NT2/D1 (cell line): Measurements from ENCODE around the gene STK35.
"Not testable (repeated sequence)": the region's sequence is repeated elsewhere in the genome, so short reads cannot be mapped to it uniquely, and the experiment has no call there.

Experiments
- DNase-seq: peaks from one replicate; pipeline ENCODE4 v3.0.0-alpha.2; 2011; ENCODE audit warnings: low read depth, low spot score
- H3K27me3 ChIP-seq: 2 replicates; pipeline ENCODE4 v1.6.0; 2011; ENCODE audit warnings: mild to moderate bottlenecking; ENCODE audit not compliant: insufficient read length, insufficient read depth
- H3K36me3 ChIP-seq: 2 replicates; pipeline ENCODE4 v1.6.1; 2011; ENCODE audit warnings: mild to moderate bottlenecking, low read length, mixed read lengths; ENCODE audit not compliant: insufficient read depth, insufficient read length
- H3K4me1 ChIP-seq: 2 replicates; pipeline ENCODE4 v1.5.1; 2011; ENCODE audit not compliant: insufficient read depth, insufficient read length
- H3K4me3 ChIP-seq: 2 replicates; pipeline ENCODE4 v1.5.1; 2011; ENCODE audit warnings: low read depth; ENCODE audit not compliant: insufficient read length
- H3K9ac ChIP-seq: 2 replicates; pipeline ENCODE4 v1.6.0; 2011; ENCODE audit warnings: low read depth; ENCODE audit not compliant: insufficient read length
- H3K9me3 ChIP-seq: 2 replicates; pipeline ENCODE4 v1.5.1; 2011; ENCODE audit warnings: mild to moderate bottlenecking, low read length; ENCODE audit not compliant: insufficient read depth
- SUZ12 ChIP-seq: IDR thresholded peaks from 2 replicates; pipeline ENCODE4 v1.6.1; 2011; ENCODE audit not compliant: insufficient read length, insufficient read depth; ENCODE audit errors: extremely low read depth
- YY1 ChIP-seq: IDR thresholded peaks from 2 replicates; pipeline ENCODE4 v1.6.1; 2011; ENCODE audit not compliant: insufficient read length, insufficient read depth
- ZNF274 ChIP-seq: IDR thresholded peaks from 2 replicates; pipeline ENCODE4 v1.6.1; 2011; ENCODE audit warnings: mild to moderate bottlenecking, low read depth, low read length

The STK35 gene

GRCh38 chr20:2169456-2170088 is 67.9 kb downstream of the STK35 start:
- TF ChIP-seq SUZ12 (no peak), ZNF274 (no peak), YY1 (no peak)
- DNase-seq, result no peak
- no peak overlapping the region for H3K4me3 ChIP-seq
- no peaks in the 10 kb centered on the region for H3K4me1 ChIP-seq
- H3K27me3 ChIP-seq, result peaks cover 11% of the 10 kb centered on the region
- H3K9ac ChIP-seq, result no peak overlapping the region
- H3K36me3 ChIP-seq, result no peaks in the 10 kb centered on the region
- no peaks in the 10 kb centered on the region for H3K9me3 ChIP-seq

DNA sequence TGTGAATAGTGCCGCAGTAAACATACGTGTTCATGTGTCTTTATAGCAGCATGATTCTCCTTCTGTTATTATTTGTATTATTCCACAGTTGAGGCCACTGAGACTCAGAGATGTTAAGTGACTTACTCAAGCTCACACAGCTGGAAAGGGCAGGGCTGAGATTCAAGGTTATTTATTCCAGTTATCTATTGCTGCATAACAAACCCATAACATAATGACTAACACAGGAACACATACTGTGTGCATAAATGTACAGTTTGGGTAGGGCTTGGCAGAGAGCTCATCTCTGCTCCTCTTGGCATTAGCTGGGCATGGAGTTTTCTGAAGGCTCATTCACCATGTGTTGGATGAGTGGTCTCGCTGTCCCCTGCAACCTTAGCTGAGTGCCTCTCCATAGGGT is 68.8 kb downstream of the STK35 start:
- Histone ChIP-seq H3K27me3 (peaks cover 11% of the 10 kb centered on the region), H3K9me3 (no peaks in the 10 kb centered on the region), H3K36me3 (no peaks in the 10 kb centered on the region), H3K4me1 (no peaks in the 10 kb centered on the region), H3K4me3 (no peak overlapping the region), H3K9ac (no peak overlapping the region)
- no peak for TF ChIP-seq ZNF274
- TF ChIP-seq SUZ12, result no peak
- no peak for TF ChIP-seq YY1
- no peak for DNase-seq

DNA sequence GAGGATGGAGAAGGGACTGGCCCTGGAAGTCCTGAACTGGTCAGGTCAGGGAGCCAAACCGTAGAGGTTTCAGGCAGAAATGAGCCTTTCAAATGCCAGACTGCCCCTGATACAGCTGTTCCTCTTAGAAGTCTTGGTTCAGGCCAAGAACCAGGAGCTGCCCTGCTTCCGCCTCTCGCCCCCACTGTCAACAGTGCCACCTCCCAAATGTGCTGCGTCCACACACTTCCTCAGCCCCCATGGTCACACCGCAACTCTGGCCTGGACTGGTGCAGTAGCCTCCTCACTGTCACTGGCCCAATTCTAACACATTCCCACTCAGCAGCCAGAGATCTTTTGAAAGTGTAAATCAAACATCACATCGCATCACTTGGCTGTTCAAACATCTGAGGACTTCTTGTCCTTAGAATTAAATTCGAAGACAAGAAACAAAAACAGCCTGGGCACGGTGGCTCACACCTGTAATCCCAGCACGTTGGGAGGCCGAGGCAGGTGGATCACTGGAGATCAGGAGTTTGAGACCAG is 69.7 kb downstream of the STK35 start:
- DNase-seq, result no peak
- Histone ChIP-seq H3K4me3 (no peak overlapping the region), H3K9me3 (no peaks in the 10 kb centered on the region), H3K36me3 (no peaks in the 10 kb centered on the region), H3K4me1 (no peaks in the 10 kb centered on the region), H3K27me3 (peaks cover 11% of the 10 kb centered on the region), H3K9ac (no peak overlapping the region)
- TF ChIP-seq ZNF274, result no peak

DNA sequence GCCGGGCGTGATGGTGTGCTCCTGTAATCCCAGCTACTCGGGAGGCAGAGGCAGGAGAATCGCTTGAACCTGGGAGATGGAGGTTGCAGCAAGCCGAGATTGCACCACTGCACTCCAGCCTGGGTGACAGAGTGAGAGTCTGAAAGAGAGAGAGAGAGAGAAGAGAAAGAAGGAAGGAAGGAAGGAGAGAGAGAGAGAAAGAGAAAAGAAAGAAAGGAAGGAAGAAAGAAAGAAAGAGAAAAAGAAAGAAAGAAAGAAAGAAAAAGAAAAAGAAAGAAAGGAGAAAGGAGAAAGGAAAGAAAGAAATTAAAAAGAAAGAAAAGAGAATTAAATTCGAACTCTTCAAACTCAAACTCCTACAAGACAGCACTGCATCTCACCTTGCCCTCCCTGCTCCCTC is 70.2 kb downstream of the STK35 start:
- not testable (repeated sequence) for H3K4me1 ChIP-seq, H3K4me3 ChIP-seq, DNase-seq, H3K36me3 ChIP-seq, H3K9me3 ChIP-seq, H3K9ac ChIP-seq
- H3K27me3 ChIP-seq, result peaks cover 11% of the 10 kb centered on the region

- Histone ChIP-seq H3K4me1 (no peaks in the 10 kb centered on the region), H3K9ac (peak overlapping the region; percentile 56), H3K27me3 (peaks cover 11% of the 10 kb centered on the region), H3K4me3 (no peak overlapping the region), H3K9me3 (no peaks in the 10 kb centered on the region), H3K36me3 (no peaks in the 10 kb centered on the region)
- peak; percentile 43 for DNase-seq
- TF ChIP-seq YY1 (no peak), ZNF274 (no peak), SUZ12 (no peak)
Observed at GRCh38 chr20:2172305-2173175, 70.9 kb downstream of the STK35 start.

DNA sequence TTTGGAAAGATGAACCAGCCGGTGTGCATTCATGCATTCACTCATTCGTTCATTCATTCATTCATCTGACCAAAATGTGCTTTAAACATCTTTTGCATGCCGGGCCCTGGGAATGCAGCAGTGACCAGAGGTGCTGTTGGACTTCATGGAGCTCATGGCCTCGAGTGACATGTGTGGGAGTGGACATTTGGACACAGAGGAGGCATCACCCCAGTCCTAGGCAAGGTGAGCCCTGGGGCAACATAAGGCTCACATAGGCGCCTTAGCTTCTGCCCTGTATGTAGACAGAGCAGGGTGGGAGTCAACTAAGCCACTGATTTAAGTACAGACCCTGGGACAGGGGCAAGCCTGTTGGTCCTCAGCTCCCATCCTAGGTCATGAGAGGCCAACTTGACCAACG is 71.6 kb downstream of the STK35 start:
- DNase-seq, result no peak
- peaks cover 11% of the 10 kb centered on the region for H3K27me3 ChIP-seq
- H3K9ac ChIP-seq, result no peak overlapping the region
- TF ChIP-seq ZNF274, result no peak
- no peak for TF ChIP-seq YY1
- no peak for TF ChIP-seq SUZ12
- H3K4me3 ChIP-seq, result no peak overlapping the region
- no peaks in the 10 kb centered on the region for H3K9me3 ChIP-seq
- no peaks in the 10 kb centered on the region for H3K36me3 ChIP-seq
- no peaks in the 10 kb centered on the region for H3K4me1 ChIP-seq

GRCh38 chr20:2174067-2174466 is 72.4 kb downstream of the STK35 start:
- H3K9ac ChIP-seq, result no peak overlapping the region
- H3K4me1 ChIP-seq, result no peaks in the 10 kb centered on the region
- no peaks in the 10 kb centered on the region for H3K9me3 ChIP-seq
- no peaks in the 10 kb centered on the region for H3K36me3 ChIP-seq
- no peak for DNase-seq
- no peak overlapping the region for H3K4me3 ChIP-seq
- no peak for TF ChIP-seq ZNF274
- H3K27me3 ChIP-seq, result peaks cover 11% of the 10 kb centered on the region
